ENCODE measurements around the gene NHERF2.

Gene NHERF2

GRCh38 chr16:1991588-1991947 is 35.1 kb upstream of the NHERF2 start:
- no peak for DNase-seq

- peak; percentile 87 for DNase-seq
Measured at GRCh38 chr16:1991948-1992703, 34.6 kb upstream of the NHERF2 start.

- DNase-seq: no peak
Measured at GRCh38 chr16:1992704-1993317, 33.9 kb upstream of the NHERF2 start.

- DNase-seq: no peak
Measured at GRCh38 chr16:1993731-1994131, 33.0 kb upstream of the NHERF2 start.

GRCh38 chr16:1997494-1998359 is 29.0 kb upstream of the NHERF2 start:
- DNase-seq: no peak

- no peak for DNase-seq
Measured at GRCh38 chr16:1998360-1998835, 28.3 kb upstream of the NHERF2 start.

- DNase-seq: no peak
Measured at GRCh38 chr16:1998852-1999801, 27.6 kb upstream of the NHERF2 start.

- DNase-seq: no peak
Measured at GRCh38 chr16:1999866-2000514, 26.7 kb upstream of the NHERF2 start.

- no peak for DNase-seq
Measured at GRCh38 chr16:2001035-2001434, 25.7 kb upstream of the NHERF2 start.

- DNase-seq: no peak
Measured at GRCh38 chr16:2001456-2002355, 25.0 kb upstream of the NHERF2 start.

GRCh38 chr16:2002406-2003230 is 24.1 kb upstream of the NHERF2 start:
- no peak for DNase-seq

GRCh38 chr16:2003231-2003826 is 23.4 kb upstream of the NHERF2 start:
- DNase-seq: no peak

- DNase-seq: peak; percentile 70
Measured at GRCh38 chr16:2003827-2004641, 22.7 kb upstream of the NHERF2 start.

GRCh38 chr16:2004795-2005517 is 21.7 kb upstream of the NHERF2 start:
- DNase-seq: no peak

GRCh38 chr16:2005646-2006045 is 21.1 kb upstream of the NHERF2 start:
- no peak for DNase-seq

- no peak for DNase-seq
Measured at GRCh38 chr16:2006317-2006716, 20.4 kb upstream of the NHERF2 start.

GRCh38 chr16:2007081-2007836 is 19.4 kb upstream of the NHERF2 start:
- DNase-seq: no peak

Data from midbrain (tissue), 1 donor.